ENCODE measurements around the gene HOXB3.

GRCh38 chr17:48568499-48569239 is 21.4 kb downstream of the HOXB3 start:
- TF ChIP-seq EZH2 (IDR thresholded peaks at IDR 0.05) (no peak), POLR2AphosphoS5 (IDR thresholded peaks at IDR 0.05; ENCODE audit: borderline replicate concordance, low read depth, low read length) (no peak)

Measured in SK-N-MC (cell line).